Choroid plexus epithelial cell (primary cell): Measurements from ENCODE around the gene GIPC3.

Experiments used
- DNase-seq: peaks from one replicate; pipeline ENCODE4 v3.0.0-alpha.2; 2010; ENCODE audit warnings: low read depth
- H3K4me3 ChIP-seq: 2 replicates; pipeline ENCODE4 v1.5.1; 2011; ENCODE audit warnings: low read depth, mild to moderate bottlenecking, control low read depth, low read length, moderate library complexity
- TF ChIP-seq, protein P1 (sequence below): conservative IDR thresholded peaks from 2 replicates; pipeline ENCODE4 v1.5.1; 2011; ENCODE audit warnings: low read depth, mild to moderate bottlenecking, control low read depth, inconsistent platforms, low read length, moderate library complexity

Gene GIPC3

DNA sequence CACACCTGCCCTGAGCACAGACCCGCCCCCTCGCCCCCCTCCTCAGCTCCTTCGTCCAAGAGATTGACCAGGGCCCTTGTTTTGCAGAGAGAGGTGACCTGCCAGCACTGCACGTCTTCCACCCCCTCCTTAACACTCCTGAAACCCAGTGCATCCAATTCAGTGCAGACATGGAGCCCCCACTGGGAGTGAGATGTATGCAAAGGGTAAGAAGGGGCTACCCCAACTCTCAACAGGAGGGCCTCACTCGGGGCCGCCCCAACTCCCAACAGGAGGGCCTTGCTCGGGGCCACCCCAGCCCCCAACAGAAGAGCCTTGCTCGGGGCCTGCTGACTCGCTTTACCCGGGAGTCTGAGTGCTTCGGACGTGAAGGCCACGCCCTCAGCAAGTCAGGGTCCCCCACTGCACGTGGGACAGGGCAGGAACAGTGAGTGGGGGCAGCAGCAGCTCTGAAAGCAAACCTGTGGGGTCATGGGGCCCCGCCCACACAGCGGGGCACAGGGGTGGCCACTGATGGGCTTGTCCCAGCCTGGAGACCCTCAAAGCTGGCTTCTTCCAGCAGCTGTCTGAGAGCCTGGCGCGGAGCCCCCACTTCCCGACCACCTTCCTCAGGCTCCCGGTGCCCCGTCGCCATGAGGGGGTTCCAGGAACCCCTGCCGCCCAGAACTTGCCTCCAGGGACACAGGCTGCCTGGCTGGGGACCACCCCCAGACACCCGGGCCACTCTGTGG lies 35.7 kb downstream of the GIPC3 start:
- no peak overlapping the region for H3K4me3 ChIP-seq
- TF ChIP-seq, protein P1, sequence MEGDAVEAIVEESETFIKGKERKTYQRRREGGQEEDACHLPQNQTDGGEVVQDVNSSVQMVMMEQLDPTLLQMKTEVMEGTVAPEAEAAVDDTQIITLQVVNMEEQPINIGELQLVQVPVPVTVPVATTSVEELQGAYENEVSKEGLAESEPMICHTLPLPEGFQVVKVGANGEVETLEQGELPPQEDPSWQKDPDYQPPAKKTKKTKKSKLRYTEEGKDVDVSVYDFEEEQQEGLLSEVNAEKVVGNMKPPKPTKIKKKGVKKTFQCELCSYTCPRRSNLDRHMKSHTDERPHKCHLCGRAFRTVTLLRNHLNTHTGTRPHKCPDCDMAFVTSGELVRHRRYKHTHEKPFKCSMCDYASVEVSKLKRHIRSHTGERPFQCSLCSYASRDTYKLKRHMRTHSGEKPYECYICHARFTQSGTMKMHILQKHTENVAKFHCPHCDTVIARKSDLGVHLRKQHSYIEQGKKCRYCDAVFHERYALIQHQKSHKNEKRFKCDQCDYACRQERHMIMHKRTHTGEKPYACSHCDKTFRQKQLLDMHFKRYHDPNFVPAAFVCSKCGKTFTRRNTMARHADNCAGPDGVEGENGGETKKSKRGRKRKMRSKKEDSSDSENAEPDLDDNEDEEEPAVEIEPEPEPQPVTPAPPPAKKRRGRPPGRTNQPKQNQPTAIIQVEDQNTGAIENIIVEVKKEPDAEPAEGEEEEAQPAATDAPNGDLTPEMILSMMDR = no peak
- no peak for DNase-seq

DNA sequence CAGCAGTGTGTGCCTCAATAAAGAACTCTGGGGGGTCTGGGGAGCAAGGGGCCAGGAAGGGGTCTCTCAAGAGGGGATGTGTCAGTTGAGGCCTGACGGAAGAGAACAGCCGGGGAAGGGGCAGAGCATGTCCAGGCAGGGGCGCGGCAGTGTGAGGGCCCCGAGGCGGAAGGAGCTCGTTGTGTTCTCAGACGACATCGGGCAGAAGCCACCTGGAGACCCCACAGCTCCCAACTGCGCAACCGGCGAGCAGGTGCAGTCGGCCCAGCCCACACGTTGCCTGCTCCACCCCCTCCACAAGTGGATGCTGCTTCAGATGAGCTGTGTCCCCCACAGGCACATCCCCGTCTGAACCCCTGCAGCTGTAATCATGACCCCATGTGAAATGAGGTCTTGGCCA lies 36.4 kb downstream of the GIPC3 start:
- no peak for DNase-seq
- no peak overlapping the region for H3K4me3 ChIP-seq
- TF ChIP-seq, protein P1 = no peak

DNA sequence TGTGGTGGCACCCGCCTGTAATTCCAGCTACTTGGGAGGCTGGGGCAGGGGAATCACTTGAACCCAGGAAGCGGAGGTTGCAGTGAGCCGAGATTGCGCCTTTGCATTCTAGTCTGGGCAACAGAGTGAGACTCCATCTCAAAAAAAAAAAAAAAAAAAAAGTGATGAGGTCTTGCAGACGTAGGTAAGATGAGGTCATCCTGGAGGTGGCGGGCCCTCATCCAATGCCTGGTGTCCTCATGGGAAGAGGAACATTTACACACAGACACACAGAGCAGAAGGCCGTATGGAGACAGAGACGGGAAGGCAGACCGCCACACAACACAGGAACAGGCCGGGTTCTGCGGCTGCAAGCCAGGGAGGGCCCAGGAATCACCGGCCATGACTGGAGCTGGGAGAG lies 36.9 kb downstream of the GIPC3 start:
- no peak for DNase-seq
- no peak overlapping the region for H3K4me3 ChIP-seq
- TF ChIP-seq, protein P1 = no peak

DNA sequence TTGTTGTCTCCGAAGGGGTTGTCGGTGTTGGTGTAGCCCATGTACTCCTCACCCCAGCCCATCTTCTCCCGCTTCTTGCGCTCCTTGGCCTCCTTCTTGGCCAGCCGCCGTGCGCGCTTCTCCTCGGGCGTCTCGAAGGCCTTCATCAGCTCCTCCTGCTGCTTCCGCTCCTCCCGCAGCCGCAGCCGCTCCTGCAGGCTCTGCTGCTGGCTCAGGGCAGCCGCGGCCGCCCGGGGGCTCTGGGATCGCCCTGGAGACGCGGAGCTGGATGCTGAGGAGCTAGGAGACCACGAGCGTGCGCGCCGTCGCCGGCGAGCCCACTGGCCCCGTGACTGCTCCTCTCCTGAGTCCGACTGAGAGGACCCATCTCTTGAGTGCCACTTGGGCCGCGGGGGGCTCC lies 38.4 kb downstream of the GIPC3 start:
- TF ChIP-seq, protein P1 = no peak
- no peak for DNase-seq
- H3K4me3 ChIP-seq = no peak overlapping the region

DNA sequence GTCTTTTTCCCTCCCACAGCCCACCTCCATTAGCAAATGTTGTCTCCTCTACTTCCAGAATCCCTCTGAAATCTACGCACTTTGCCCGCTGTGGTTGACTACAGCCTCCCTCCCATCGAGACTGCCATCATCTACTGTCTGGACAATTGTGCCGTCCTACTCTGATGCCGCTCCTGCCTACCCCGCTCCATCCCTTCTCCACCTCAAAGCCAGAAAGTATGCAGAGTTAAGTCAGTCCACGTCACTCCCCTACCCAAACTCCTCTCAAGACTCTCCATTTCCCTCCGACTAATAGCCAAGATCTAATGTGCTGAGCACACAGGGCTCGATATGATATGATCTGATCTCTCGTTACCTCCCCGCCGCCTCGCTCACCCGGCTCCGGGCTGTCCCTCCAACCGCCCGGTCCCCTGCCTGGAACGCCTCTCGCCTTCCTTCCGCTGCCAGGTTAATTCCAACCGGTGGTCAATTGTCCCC lies 40.8 kb downstream of the GIPC3 start:
- no peak for DNase-seq
- H3K4me3 ChIP-seq = peak overlapping the region; percentile 94
- TF ChIP-seq, protein P1 = no peak

DNA sequence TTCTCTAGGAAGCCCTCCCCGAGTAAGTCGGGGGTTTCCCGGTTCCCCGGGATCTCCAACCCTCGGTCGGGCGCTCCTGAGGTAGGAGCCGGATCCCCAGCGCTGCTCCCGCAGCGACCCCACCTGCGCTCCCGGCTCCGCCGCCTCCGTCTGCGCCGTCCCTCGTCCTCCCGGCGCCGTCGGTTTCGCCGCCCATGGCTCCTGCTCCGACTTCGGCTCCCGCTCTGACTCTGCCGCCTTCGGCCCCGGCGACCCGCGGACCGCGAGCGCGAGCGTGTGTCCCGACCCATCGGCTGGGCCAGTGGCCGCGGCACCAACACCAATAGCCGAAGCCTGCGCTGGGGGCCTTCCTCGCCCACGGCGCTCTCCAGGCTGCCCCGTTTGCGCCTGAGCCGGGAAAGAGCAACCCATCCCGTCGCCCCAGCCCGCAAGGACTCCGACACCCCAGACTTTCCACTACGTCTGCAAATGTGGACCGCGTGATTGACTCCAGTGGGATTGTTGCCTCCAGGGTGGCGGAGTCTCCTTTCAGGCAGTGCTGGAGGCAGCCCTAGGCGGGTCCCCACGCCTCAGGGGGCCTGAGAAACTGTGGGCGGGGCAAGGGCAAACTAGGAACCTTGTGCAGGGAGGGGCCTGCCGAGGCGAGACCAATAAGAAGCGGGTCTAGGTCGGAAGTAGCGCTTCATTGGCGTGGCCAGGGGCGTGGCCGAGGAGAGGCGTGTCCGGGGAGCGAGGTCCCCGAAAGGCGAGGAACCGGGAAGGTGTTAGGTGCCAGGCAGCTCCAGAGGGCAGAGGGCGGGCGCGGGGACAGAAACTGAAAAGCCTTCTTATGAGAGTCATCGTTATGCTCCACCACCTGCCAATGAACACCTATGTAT lies 41.4 kb downstream of the GIPC3 start, which contains the start of gene CACTIN:
Gene CACTIN (minus strand): TSS at position 318 of the 878 bp plus-strand sequence. CDS start 28 bp downstream, at position 290.
- DNase-seq = peak; percentile 99
- peak within 1 kb of the TSS; percentile 94 for H3K4me3 ChIP-seq
- TF ChIP-seq, protein P1 = no peak
